Kidney (tissue), 14 donors: ENCODE results near the gene SLC25A15. TPM values are rescaled to one million over a fixed set of nuclear protein-coding genes. Genes with fewer than 3 reads are reported as not detected.

Source experiments
- DNase-seq, 5 donors: peaks; one replicate each; pipeline ENCODE4 v3.0.0-alpha.2; 2013 to 2020
- FAIRE-seq: peaks from 2 replicates; lab custom pipeline; 2012; peaks lifted over from hg19 to GRCh38; lab: Jason Lieb, UNC
- H3K27ac ChIP-seq, 2 donors: one replicate each; pipeline ENCODE4 v1.7.0; 2013; ENCODE audit warnings: low read depth in 2 of 2, low read length in 2 of 2, inconsistent platforms in 1 of 2
- H3K27me3 ChIP-seq: one replicate; pipeline ENCODE4 v1.7.1; 2013; ENCODE audit warnings: low read length, inconsistent platforms; ENCODE audit not compliant: control insufficient read depth, insufficient read depth
- H3K36me3 ChIP-seq, 3 donors: one replicate each; pipeline versions ENCODE4 v1.7.0 to v1.7.1; 2013; ENCODE audit warnings: low read length in 3 of 3, control low read depth in 1 of 3, inconsistent platforms in 1 of 3; ENCODE audit not compliant: insufficient read depth in 3 of 3, control insufficient read depth in 2 of 3
- H3K4me1 ChIP-seq, 3 donors: one replicate each; pipeline versions ENCODE4 v1.7.0 to v1.7.1; 2013; ENCODE audit warnings: low read length in 3 of 3, inconsistent platforms in 1 of 3, low read depth in 1 of 3; ENCODE audit not compliant: control insufficient read depth in 2 of 3, insufficient read depth in 2 of 3
- H3K4me3 ChIP-seq, 3 donors: one replicate each; pipeline versions ENCODE4 v1.7.0 to v1.8.1; 2013; ENCODE audit warnings: low read length in 3 of 3, control low read depth in 1 of 3, inconsistent platforms in 1 of 3
- H3K9ac ChIP-seq, 3 donors: one replicate each; pipeline versions ENCODE4 v1.7.0 to v1.7.1; 2013; ENCODE audit warnings: low read length in 3 of 3, control low read depth in 1 of 3, inconsistent platforms in 1 of 3
- H3K9me3 ChIP-seq, 3 donors: one replicate each; pipeline versions ENCODE4 v1.7.0 to v1.7.1; 2013; ENCODE audit warnings: low read length in 3 of 3, control low read depth in 1 of 3, inconsistent platforms in 1 of 3; ENCODE audit not compliant: control insufficient read depth in 2 of 3, insufficient read depth in 1 of 3
- intact Hi-C: fragments of 100-400 bp; cut with DNase I; formaldehyde crosslinking; loops from one replicate; pipeline ENCODE4 v1.11.1; 2022
- polyA plus RNA-seq: library from polyadenylated mRNA; stranded (reverse); fragments of 350-450 nt; fragmentation: Illumina TruSeq; extraction: RNeasy Lipid Tissue Mini Kit (QIAGEN cat#74804); gene quantifications from one replicate; pipeline ENCODE4 v1.2.3, GENCODE V29; 2014; ENCODE audit warnings: low read depth, low replicate concordance; ENCODE audit not compliant: insufficient read depth
- total RNA-seq: library from RNA; stranded (reverse); fragmentation: NEBNext Ultra II Directional; extraction: Animal tissue kit (Norgen Biotek cat#: 25700); gene quantifications from one replicate; pipeline ENCODE4 v1.2.1, GENCODE V29; 2021
- TF ChIP-seq, protein P1 (sequence below): IDR thresholded peaks from 3 replicates; pipeline ENCODE4 v1.5.1; 2012; ENCODE audit warnings: mild to moderate bottlenecking, moderate library complexity, borderline replicate concordance; ENCODE audit not compliant: insufficient read depth; ENCODE audit errors: extremely low read depth
- donor health status: control.
- donor health status: control.
- donor health status: control.
- donor health status: control.
- donor health status: control.
- donor health status: DM: yes; HTN: yes; CAD: no.
- donor health status: Normal renal cell carcinoma (clear cell type).

The SLC25A15 gene
- total and polyA plus RNA-seq, 2 donors from 2014 or later = 5.4 to 7.7 TPM

DNA sequence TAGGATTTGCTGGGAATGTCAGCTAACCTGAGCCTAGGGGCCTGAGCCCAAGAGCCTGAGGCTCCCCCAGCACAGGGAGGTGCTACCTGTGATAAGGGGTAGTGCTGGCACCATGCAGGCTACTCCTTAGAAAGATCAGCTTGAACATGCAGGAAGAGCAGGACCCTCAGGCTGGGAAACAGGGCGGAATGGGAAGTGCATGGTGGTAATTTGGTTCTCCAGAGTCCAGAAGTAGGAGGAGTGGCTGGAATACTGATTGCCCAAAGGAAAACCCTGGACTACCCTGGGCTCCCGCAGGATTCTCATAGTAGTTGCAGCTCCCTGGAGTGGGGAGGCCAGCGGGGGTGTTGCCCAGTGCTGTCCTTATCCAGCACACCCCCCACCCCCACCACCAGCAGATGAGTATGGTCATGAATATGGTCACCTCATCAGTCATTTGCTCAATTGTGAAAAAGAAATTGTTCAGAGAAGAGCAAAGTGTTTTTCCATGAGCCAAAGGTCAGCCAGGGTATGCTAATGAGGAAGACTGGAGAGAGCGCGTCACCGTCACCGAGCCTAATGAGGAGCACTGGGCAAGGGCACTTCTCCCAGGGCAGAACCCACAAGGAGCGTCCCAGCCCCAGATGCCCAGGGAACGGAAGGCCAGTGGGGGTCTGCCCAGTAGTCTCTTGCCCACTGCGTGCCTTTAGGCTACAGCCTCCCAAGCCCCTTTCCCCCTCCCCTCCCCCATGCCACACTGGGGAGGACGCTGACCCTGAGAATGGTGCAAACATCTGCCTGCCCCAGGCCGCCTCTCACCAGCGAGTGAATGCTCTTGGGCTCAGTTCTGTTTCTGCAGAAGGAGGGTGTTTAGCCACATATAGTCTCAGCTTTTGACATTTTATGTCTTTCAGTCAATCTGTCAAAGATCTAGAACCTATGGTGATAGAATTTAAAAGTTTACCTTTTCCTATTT lies 5.3 kb downstream of the SLC25A15 start:
- H3K27me3 ChIP-seq = no peaks in the 10 kb centered on the region
- H3K4me3 ChIP-seq = no peak overlapping the region
- no peak overlapping the region for H3K9ac ChIP-seq
- DNase-seq = no peak
- no peaks in the 10 kb centered on the region for H3K9me3 ChIP-seq
- TF ChIP-seq, protein P1, sequence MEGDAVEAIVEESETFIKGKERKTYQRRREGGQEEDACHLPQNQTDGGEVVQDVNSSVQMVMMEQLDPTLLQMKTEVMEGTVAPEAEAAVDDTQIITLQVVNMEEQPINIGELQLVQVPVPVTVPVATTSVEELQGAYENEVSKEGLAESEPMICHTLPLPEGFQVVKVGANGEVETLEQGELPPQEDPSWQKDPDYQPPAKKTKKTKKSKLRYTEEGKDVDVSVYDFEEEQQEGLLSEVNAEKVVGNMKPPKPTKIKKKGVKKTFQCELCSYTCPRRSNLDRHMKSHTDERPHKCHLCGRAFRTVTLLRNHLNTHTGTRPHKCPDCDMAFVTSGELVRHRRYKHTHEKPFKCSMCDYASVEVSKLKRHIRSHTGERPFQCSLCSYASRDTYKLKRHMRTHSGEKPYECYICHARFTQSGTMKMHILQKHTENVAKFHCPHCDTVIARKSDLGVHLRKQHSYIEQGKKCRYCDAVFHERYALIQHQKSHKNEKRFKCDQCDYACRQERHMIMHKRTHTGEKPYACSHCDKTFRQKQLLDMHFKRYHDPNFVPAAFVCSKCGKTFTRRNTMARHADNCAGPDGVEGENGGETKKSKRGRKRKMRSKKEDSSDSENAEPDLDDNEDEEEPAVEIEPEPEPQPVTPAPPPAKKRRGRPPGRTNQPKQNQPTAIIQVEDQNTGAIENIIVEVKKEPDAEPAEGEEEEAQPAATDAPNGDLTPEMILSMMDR = no peak
- peaks cover 4 to 9% (median 5%) of the 10 kb centered on the region in 3 donors for H3K36me3 ChIP-seq
- peaks cover 0 to 4% (median 2%) of the 10 kb centered on the region in 3 donors for H3K4me1 ChIP-seq
- intact Hi-C loops = no loop called here
- no peak overlapping the region for H3K27ac ChIP-seq
- FAIRE-seq = no peak

DNA sequence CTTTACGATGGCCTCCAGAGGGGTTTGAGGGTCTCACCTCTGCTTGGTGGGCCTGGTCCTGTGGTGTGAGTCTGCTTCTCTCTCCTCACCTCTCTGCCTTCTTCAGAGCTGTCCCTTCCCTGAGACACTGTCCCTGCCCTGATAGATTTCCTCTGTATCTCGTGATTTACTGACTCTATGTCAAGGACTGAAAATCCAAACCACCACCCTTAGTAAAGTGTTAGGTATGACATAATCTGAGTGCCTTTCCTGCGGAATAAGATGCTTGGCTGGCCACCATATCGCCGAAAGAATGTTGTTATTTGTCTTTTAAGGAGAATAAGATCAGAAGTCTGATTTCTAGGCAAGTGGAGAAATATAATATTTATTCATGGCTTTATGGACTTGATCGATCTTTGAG lies 7.2 kb downstream of the SLC25A15 start:
- no peak overlapping the region for H3K27ac ChIP-seq
- TF ChIP-seq, protein P1 = no peak
- H3K4me3 ChIP-seq = no peak overlapping the region
- peaks cover 0 to 4% (median 0%) of the 10 kb centered on the region in 3 donors for H3K4me1 ChIP-seq
- DNase-seq (no peak), FAIRE-seq (no peak)
- no peaks in the 10 kb centered on the region for H3K27me3 ChIP-seq
- peaks cover 4 to 17% (median 12%) of the 10 kb centered on the region in 3 donors for H3K36me3 ChIP-seq
- intact Hi-C loops = no loop called here
- no peaks in the 10 kb centered on the region for H3K9me3 ChIP-seq
- H3K9ac ChIP-seq = no peak overlapping the region

DNA sequence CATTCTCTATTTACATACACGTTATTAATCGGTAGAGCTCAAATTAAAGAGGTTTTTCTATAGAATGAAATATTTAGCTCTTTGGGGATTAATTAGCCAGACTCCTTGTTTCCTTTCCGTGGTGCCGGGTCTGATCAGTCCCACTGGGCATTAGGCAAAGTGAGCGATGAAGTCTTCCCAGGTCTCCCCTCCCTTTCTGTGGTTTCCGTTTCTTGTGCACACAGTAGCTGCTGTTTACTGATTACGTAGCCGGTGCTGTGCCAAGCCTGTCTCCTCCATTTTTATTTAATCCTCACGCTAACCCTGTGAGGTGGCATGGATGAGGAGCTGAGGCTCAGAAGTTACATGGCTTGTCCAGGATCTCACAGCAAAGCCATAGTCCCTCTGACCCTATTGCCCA lies 9.0 kb downstream of the SLC25A15 start:
- H3K36me3 ChIP-seq = peaks cover 4 to 17% (median 12%) of the 10 kb centered on the region in 3 donors
- no peaks in the 10 kb centered on the region for H3K27me3 ChIP-seq
- no peak overlapping the region for H3K4me3 ChIP-seq
- peaks cover 0 to 4% (median 0%) of the 10 kb centered on the region in 3 donors for H3K4me1 ChIP-seq
- no peak overlapping the region for H3K9ac ChIP-seq
- H3K9me3 ChIP-seq = no peaks in the 10 kb centered on the region
- no peak overlapping the region for H3K27ac ChIP-seq
- intact Hi-C loops = no loop called here
- FAIRE-seq = no peak
- TF ChIP-seq, protein P1 = no peak
- no peak for DNase-seq
